Measurements from ENCODE around the gene MEGF8. TPM values are rescaled to one million over a fixed set of nuclear protein-coding genes. Genes with fewer than 3 reads are reported as not detected.

The MEGF8 gene
- total and polyA plus RNA-seq, 2 of the 8 experiments (the other 6 are each of a cell fraction or from before 2014, with no cell fraction given), result 13.0 to 23.7 TPM

- Histone ChIP-seq H3K4me1 (replicated peaks in 1 of 4; ENCODE audit: control insufficient read depth in 3 of 4, insufficient read depth in 4 of 4, low read length in 3 of 4) (peaks cover 0 to 3% (median 1%) of the 10 kb centered on the region in 4 experiments; a peak in 4 of 7 replicates), H4K91ac (replicated peaks; ENCODE audit: insufficient read length, low read length) (peak overlapping the region; percentile 57), H4K5ac (ENCODE audit: insufficient read length, low read depth, low read length) (no peak overlapping the region), H3K79me1 (ENCODE audit: low read depth, low read length) (no peaks in the 10 kb centered on the region), H2AK5ac (ENCODE audit: low read depth, low read length) (0 out of 2 replicates have a peak overlapping the region, but pooled peaks have one; percentile 60), H3K36me3 (ENCODE audit: control insufficient read depth in 2 of 4, insufficient read depth in 4 of 4, low read length in 3 of 4) (peaks cover 0 to 7% (median 0%) of the 10 kb centered on the region in 4 experiments; a peak in 3 of 8 replicates), H3K14ac (ENCODE audit: insufficient read length) (no peak overlapping the region), H3K79me2 (ENCODE audit: control insufficient read depth in 1 of 2, insufficient read depth in 2 of 2, low read length in 2 of 2) (no peaks in the 10 kb centered on the region), H3K56ac (replicated peaks; ENCODE audit: insufficient read length, low read depth, low read length) (no peak overlapping the region), H3K27ac (ENCODE audit: low read depth, low read length) (no peak overlapping the region; the same call in 1 of the 2 replicates), H2AFZ (ENCODE audit: low read length) (no peak overlapping the region), H3K23me2 (ENCODE audit: low read depth, low read length) (no peaks in the 10 kb centered on the region), H2BK20ac (ENCODE audit: low read length) (no peak overlapping the region), H2BK12ac (ENCODE audit: low read depth, low read length) (peak overlapping the region; percentile 50; the same call in 1 of the 2 replicates), H3K4ac (replicated peaks; ENCODE audit: insufficient read length, low read depth, low read length) (no peak overlapping the region), H3K9me3 (ENCODE audit: insufficient read depth in 2 of 2, low read depth in 1 of 2, low read length in 1 of 2) (no peaks in the 10 kb centered on the region), H3K9ac (replicated peaks in 1 of 4; ENCODE audit: extremely low read depth in 1 of 4, low read depth in 3 of 4, low read length in 3 of 4) (no peak overlapping the region; a peak in 1 of 7 replicates), H4K8ac (ENCODE audit: extremely low read depth, insufficient read depth, low read length) (no peak overlapping the region), H4K20me1 (replicated peaks in 1 of 2; ENCODE audit: control insufficient read depth in 1 of 2, insufficient read depth in 2 of 2, low read length in 2 of 2) (no peaks in the 10 kb centered on the region), H3K27me3 (replicated peaks in 1 of 4; ENCODE audit: control insufficient read depth in 3 of 4, extremely low read depth in 1 of 4, insufficient read depth in 3 of 4, low read length in 3 of 4) (no peaks in the 10 kb centered on the region; a peak in 1 of 7 replicates), H2BK15ac (ENCODE audit: low read length) (no peak overlapping the region), H2BK120ac (replicated peaks; ENCODE audit: low read depth, low read length) (no peak overlapping the region), H3K23ac (ENCODE audit: insufficient read length) (no peak overlapping the region), H3K4me2 (ENCODE audit: insufficient read depth in 1 of 2, low read depth in 2 of 2, low read length in 2 of 2) (no peak overlapping the region), H3K4me3 (ENCODE audit: extremely low read depth in 1 of 4, insufficient read depth in 2 of 4, low read depth in 3 of 4, low read length in 4 of 4) (no peak overlapping the region), H3K18ac (ENCODE audit: extremely low read depth, low read length) (no peak overlapping the region; the same call in 1 of the 2 replicates), H2BK5ac (ENCODE audit: low read depth, low read length) (no peak overlapping the region)
- TF ChIP-seq CHD1 (IDR thresholded peaks at IDR 0.05; ENCODE audit: low read depth, low read length) (no peak), EP300 (IDR thresholded peaks at IDR 0.05; ENCODE audit: borderline replicate concordance in 1 of 2, low read depth in 2 of 2, low read length in 2 of 2) (no peak), ATF3 (IDR thresholded peaks at IDR 0.05; ENCODE audit: insufficient read depth, low read depth, low read length) (no peak)
- FAIRE-seq, result no peak
- ChIA-PET POLR2A (ENCODE audit: partially characterized antibody) (interaction anchor here (0.6 to 6.1 kb wide), 9 partner anchors 7 to 39 kb away, joined by 3 to 43 read pairs (median 4); no protein-coding TSS in a partner anchor), CTCF (ENCODE audit: partially characterized antibody) (interaction anchor here (0.9 to 2.3 kb wide), 9 partner anchors 8 to 62 kb away, joined by 3 to 14 read pairs (median 3); no protein-coding TSS in a partner anchor)
- WGBS, 2 experiments (ENCODE audit: extremely low coverage in 1 of 2, insufficient coverage in 1 of 2, insufficient read length in 1 of 2, insufficient replicate concordance in 2 of 2, low coverage in 1 of 2, low lambda C conversion rate in 2 of 2, missing lambda C conversion rate in 1 of 2), result 91% methylated on average over 17 of the region's 17 CpGs; no CpG with 5 or more reads in 1 of the 2 experiments
- DNase-seq (ENCODE audit: low read depth in 1 of 2, low spot score in 2 of 2), result no peak
These were observed 53.1 kb downstream of the MEGF8 start for GRCh38 chr19:42378225-42379215.
